GM19463 (cell line): ENCODE results near the gene KIF2B.
"Not testable (repeated sequence)": the region's sequence is repeated elsewhere in the genome, so short reads cannot be mapped to it uniquely, and the experiment has no call there.

Experiments used
- ATAC-seq: cut with Tn5 transposase; IDR thresholded peaks from one replicate; pipeline ENCODE4 v1.9.1; 2021; ENCODE audit warnings: mild to moderate bottlenecking, moderate library complexity; ENCODE audit not compliant: unreplicated experiment

Gene KIF2B, protein sequence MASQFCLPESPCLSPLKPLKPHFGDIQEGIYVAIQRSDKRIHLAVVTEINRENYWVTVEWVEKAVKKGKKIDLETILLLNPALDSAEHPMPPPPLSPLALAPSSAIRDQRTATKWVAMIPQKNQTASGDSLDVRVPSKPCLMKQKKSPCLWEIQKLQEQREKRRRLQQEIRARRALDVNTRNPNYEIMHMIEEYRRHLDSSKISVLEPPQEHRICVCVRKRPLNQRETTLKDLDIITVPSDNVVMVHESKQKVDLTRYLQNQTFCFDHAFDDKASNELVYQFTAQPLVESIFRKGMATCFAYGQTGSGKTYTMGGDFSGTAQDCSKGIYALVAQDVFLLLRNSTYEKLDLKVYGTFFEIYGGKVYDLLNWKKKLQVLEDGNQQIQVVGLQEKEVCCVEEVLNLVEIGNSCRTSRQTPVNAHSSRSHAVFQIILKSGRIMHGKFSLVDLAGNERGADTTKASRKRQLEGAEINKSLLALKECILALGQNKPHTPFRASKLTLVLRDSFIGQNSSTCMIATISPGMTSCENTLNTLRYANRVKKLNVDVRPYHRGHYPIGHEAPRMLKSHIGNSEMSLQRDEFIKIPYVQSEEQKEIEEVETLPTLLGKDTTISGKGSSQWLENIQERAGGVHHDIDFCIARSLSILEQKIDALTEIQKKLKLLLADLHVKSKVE

GRCh38 chr17:53822764-53823163 lies at the start of gene KIF2B:
KIF2B (plus strand) TSS chr17:53822927; CDS start chr17:53823034, 107 bp downstream.
- ATAC-seq = no peak

DNA sequence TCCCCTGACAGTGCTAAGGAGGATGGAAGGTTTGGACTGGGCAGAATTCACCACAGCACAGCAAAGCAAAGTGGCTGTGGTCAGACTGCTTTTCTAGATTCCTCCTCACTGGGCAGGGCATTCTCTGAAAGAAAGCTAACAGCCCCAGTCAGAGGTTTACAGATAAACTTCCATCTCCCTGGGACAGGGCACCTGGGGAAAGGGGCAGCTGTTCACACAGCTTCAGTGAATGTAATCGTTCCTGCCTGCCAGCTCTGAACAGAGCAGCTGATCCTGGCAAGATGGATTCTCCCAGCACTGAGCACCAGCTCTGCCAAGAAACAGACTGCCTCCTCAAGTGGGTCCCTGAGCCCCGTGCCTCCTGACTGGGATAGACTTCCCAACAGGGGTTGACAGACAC lies 42.4 kb upstream of the KIF2B start:
- ATAC-seq = no peak

- ATAC-seq = no peak
Observed at GRCh38 chr17:53791551-53791950, 31.2 kb upstream of the KIF2B start.

- ATAC-seq = no peak
Observed at GRCh38 chr17:53792451-53792850, 30.3 kb upstream of the KIF2B start.

- ATAC-seq = no peak
Observed at GRCh38 chr17:53792997-53793396, 29.7 kb upstream of the KIF2B start.

DNA sequence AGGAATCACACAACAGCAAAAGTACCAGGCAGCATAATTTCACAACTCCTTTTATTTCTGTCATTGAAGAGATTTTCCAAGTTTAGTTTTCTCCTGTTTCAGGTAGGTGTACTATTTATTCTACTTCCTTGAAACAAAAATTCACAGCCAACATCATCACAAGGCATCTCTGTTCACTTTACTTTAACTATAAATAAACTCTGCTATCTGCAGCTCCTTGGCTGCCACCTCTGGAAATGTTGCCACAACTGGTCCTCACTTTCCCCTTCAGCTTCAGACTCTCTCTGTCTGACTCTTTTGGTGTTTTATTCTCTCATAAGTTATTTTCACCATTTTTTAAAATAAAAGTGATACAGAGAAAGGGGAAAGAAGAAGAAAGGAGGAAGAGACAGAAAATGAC lies 27.9 kb upstream of the KIF2B start:
- ATAC-seq = no peak

GRCh38 chr17:53796642-53797041 lies 26.1 kb upstream of the KIF2B start:
- no peak for ATAC-seq

DNA sequence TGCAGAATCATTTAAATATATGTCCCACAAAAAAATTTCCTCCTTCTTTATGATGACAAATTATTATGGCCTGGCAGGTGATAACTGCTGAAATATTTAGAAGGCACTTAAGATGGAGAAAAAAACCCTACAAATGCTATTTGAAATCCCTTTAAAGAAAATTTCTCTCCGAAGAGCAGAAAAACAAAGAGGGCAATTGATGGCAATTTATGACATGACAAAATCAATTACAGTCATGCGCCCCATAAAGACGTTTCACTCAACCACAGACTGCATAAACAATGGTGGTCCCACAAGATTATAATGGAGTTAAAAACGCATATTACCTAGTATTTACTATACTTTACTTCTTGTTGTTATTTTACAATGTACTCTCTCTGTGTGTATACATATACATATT lies 25.2 kb upstream of the KIF2B start:
- no peak for ATAC-seq

DNA sequence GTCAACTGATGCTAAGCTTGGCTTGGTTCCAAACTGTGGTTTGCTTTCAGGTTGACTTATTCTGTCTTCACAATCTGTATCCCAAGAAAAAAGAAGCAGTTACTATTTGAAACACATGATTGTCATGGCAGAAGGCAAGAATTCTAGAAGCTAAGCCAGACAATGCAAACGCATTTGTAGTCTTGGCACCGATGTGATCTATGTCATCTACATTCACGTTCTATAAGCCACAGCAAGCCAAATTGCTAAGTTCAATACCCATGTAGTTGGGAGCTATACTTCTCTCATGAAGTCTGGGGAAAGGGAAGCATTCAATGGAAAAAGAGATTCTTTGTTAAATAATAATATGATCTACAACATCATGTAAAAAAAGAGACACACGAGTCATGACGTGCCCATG lies 18.3 kb upstream of the KIF2B start:
- no peak for ATAC-seq

DNA sequence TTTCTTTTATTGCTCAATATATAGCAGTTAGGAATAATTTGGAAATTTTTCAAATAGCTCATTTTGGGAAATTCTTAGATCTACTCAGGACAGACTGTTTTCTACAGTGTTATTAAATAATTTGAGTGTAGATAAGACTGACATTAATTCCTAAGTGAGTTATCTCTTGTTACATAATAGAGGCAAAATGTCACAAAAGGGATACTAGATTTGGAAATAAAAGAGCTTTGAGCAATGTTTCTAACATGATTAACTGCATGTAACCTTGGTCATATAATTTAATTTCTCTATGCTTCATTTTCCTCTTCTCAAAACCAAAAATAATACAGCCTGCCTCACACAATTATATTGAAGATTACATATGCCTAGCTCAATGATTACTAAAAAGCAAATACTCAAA lies 16.3 kb upstream of the KIF2B start:
- ATAC-seq = no peak

DNA sequence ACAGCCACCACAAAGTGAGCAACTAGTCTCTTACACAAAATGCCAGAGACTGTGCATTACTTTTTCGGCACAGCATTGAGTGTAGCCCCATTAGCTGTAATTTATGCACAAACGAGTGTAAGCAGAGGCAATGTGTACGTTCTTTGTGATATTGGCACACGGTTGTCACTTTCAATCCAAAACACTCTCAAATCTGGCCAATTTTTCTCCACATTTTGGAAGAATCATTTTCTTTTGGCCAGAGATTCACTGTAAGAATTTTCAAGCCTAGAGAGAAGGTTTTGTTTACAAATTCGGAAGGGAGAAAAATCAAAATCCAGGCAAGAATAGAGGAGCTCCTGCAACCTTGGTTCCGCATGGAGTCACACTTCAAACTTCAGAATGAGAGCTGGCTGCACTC lies 15.4 kb upstream of the KIF2B start:
- no peak for ATAC-seq

DNA sequence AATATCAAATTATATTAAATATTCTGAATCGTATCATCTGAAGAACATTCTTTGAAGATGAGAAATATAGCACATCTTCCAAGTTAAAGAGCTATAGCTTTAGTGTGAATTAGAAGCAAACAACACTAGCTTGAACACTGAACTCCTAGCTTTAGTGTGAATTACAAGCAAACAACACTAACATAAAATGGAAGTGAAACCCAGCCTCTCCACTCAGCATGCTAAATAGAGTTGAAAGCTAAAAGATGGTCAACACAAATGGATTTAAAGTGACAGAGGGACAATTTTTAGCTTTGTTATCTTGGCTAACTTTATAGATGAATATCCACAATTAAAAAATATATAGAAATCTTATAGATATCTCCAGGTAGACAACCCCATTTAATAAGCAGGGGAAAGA lies 4.5 kb upstream of the KIF2B start:
- no peak for ATAC-seq

GRCh38 chr17:53818929-53819328 lies 3.8 kb upstream of the KIF2B start:
- no peak for ATAC-seq

GRCh38 chr17:53819956-53820355 lies 2.8 kb upstream of the KIF2B start:
- ATAC-seq = no peak

DNA sequence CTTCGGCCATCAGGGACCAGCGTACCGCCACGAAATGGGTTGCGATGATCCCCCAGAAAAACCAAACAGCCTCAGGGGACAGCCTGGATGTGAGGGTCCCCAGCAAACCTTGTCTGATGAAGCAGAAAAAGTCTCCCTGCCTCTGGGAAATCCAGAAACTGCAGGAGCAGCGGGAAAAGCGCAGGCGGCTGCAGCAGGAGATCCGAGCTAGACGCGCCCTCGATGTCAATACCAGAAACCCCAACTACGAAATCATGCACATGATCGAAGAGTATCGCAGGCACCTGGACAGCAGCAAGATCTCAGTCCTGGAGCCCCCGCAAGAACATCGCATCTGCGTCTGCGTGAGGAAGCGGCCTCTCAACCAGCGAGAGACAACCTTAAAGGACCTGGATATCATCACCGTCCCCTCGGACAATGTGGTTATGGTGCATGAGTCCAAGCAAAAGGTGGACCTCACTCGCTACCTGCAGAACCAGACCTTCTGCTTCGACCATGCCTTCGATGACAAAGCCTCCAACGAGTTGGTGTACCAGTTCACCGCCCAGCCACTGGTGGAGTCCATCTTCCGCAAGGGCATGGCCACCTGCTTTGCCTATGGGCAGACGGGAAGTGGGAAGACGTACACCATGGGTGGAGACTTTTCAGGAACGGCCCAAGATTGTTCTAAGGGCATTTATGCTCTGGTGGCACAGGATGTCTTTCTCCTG lies 769 bp downstream of the KIF2B start:
- ATAC-seq = no peak

- not testable (repeated sequence) for ATAC-seq
Observed at GRCh38 chr17:53834771-53835170, 12.0 kb downstream of the KIF2B start.

- ATAC-seq = no peak
Observed at GRCh38 chr17:53837131-53837530, 14.4 kb downstream of the KIF2B start.

GRCh38 chr17:53844491-53845107 lies 21.9 kb downstream of the KIF2B start:
- ATAC-seq = no peak

DNA sequence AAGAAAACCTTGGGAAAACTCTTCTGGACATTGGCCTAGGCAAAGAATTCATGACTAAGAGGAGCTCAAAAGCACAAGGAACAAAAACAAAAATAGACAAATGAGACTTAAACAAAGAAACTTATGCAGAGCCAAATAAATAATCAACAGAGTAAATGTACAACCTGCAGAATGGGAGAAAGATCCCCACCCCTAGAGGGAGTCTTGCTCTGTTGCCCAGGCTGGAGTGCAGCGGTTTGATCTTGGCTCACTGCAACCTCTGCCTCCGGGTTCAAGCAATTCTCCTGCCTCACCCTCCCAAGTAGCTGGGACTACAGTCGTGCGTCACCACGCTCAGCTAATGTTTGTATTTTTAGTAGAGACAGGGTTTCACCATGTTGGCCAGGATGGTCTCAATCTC lies 48.4 kb downstream of the KIF2B start:
- not testable (repeated sequence) for ATAC-seq
